K562 (cell line): Measurements from ENCODE around the gene C4orf46. TPM values are rescaled to one million over a fixed set of nuclear protein-coding genes. Genes with fewer than 3 reads are reported as not detected.

Experiments
- AFF1 ChIP-seq, 2 experiments: fragments of 450-650 bp; IDR thresholded peaks; 2 replicates each; pipeline ENCODE4 v1.6.1; 2018; ENCODE audit warnings: mild to moderate bottlenecking in 2 of 2, low read depth in 1 of 2; ENCODE audit not compliant: partially characterized antibody in 2 of 2
- BRF1 ChIP-seq: IDR thresholded peaks from 3 replicates; pipeline ENCODE4 v1.6.1; 2011; ENCODE audit warnings: borderline replicate concordance, mild to moderate bottlenecking; ENCODE audit not compliant: insufficient read length; ENCODE audit errors: extremely low read depth
- CBX8 ChIP-seq: fragments of 200-600 bp; sonication (generic); IDR thresholded peaks from 2 replicates; pipeline ENCODE4 v1.6.1; 2012; ENCODE audit warnings: borderline replicate concordance, mixed run types, low read depth, mild to moderate bottlenecking, moderate library complexity, mixed read lengths, low read length, control low read depth, inconsistent platforms; ENCODE audit not compliant: poor library complexity, severe bottlenecking; ENCODE audit errors: extremely low read depth
- ELF2 ChIP-seq: fragments of 250-450 bp; sonication (Bioruptor Pico); IDR thresholded peaks from 2 replicates; pipeline ENCODE4 v1.5.0; 2021; ENCODE audit warnings: mild to moderate bottlenecking
- FOXK1 ChIP-seq: sonication (generic); formaldehyde crosslinking; IDR thresholded peaks from 2 replicates; pipeline ENCODE4 v1.8.0; 2022; ENCODE audit warnings: missing genetic modification reagents, mild to moderate bottlenecking, borderline replicate concordance
- JUN ChIP-seq, 2 experiments: sonication (generic) in 1 of 2; formaldehyde crosslinking in 1 of 2; IDR thresholded peaks; 2 replicates each; pipeline versions ENCODE4 v1.6.1 to v1.8.0; 2012 to 2022; ENCODE audit warnings: borderline replicate concordance in 2 of 2, mild to moderate bottlenecking in 2 of 2, improper control_type of control experiment in 1 of 2, low read depth in 1 of 2, low read length in 1 of 2, missing genetic modification reagents in 1 of 2
- KAT8 ChIP-seq: fragments of 450-650 bp; IDR thresholded peaks from 2 replicates; pipeline ENCODE4 v1.6.1; 2016; ENCODE audit warnings: low read depth, mild to moderate bottlenecking
- KHSRP ChIP-seq: fragments of 450-650 bp; IDR thresholded peaks from 2 replicates; pipeline ENCODE4 v1.6.1; 2017
- L3MBTL2 ChIP-seq: fragments of 450-650 bp; IDR thresholded peaks from 2 replicates; pipeline ENCODE4 v1.6.1; 2016; ENCODE audit warnings: mild to moderate bottlenecking, moderate library complexity
- MYC ChIP-seq, 2 experiments: fragments of 250-450 bp in 1 of 2; sonication (Bioruptor Pico) in 1 of 2; IDR thresholded peaks; 2 replicates each; pipeline versions ENCODE4 v1.5.1 to v1.6.1; 2012 to 2021; ENCODE audit warnings: low read depth in 2 of 2, borderline replicate concordance in 1 of 2, improper control_type of control experiment in 1 of 2, low read length in 1 of 2, mild to moderate bottlenecking in 1 of 2, moderate library complexity in 1 of 2
- NR2F6 ChIP-seq: fragments of 450-650 bp; formaldehyde crosslinking; IDR thresholded peaks from 2 replicates; pipeline ENCODE4 v1.4.0; 2020; ENCODE audit warnings: mild to moderate bottlenecking
- PCBP1 ChIP-seq: fragments of 200-400 bp; formaldehyde crosslinking; IDR thresholded peaks from 2 replicates; pipeline ENCODE4 v1.6.1; 2018; ENCODE audit warnings: mild to moderate bottlenecking, low read depth, low read length; ENCODE audit not compliant: poor library complexity, severe bottlenecking
- PCBP2 ChIP-seq: fragments of 200-400 bp; formaldehyde crosslinking; IDR thresholded peaks from 2 replicates; pipeline ENCODE4 v1.6.1; 2018; ENCODE audit warnings: low read length, low read depth, mild to moderate bottlenecking, moderate library complexity; ENCODE audit not compliant: poor library complexity, severe bottlenecking
- RHOXF2B ChIP-seq: fragments of 250-450 bp; sonication (Bioruptor Pico); conservative IDR thresholded peaks from 2 replicates; pipeline ENCODE4 v1.5.1; 2021
- TFAP4 ChIP-seq: sonication (generic); formaldehyde crosslinking; IDR thresholded peaks from 2 replicates; pipeline ENCODE4 v1.8.0; 2022; ENCODE audit warnings: missing genetic modification reagents, mild to moderate bottlenecking, moderate library complexity, borderline replicate concordance
- ZC3H8 ChIP-seq: fragments of 450-650 bp; IDR thresholded peaks from 2 replicates; pipeline ENCODE4 v1.6.1; 2017
- ZHX1 ChIP-seq: fragments of 150-350 bp; conservative IDR thresholded peaks from 2 replicates; pipeline ENCODE4 v1.6.1; 2014; ENCODE audit warnings: low read length
- ZNF561 ChIP-seq: fragments of 450-650 bp; formaldehyde crosslinking; conservative IDR thresholded peaks from 2 replicates; pipeline ENCODE4 v1.4.0; 2020; ENCODE audit warnings: mild to moderate bottlenecking, moderate library complexity
- polyA plus RNA-seq, 8 experiments: library from polyadenylated mRNA; depleted of rRNA in 4 of 8; stranded (reverse) in 5 of 8; unstranded in 3 of 8; fragments of >200 nt; fragmentation: Nextera tagmentation in 2 of 8; fragmentation: Illumina TruSeq in 1 of 8; extraction: Ambion mirVana in 2 of 8; extraction: Trizol in 1 of 8; gene quantifications; 2 replicates each; pipeline versions ENCODE4 v1.2.1 to v1.2.3, GENCODE V29; 2011 to 2014; ENCODE audit warnings: inconsistent platforms in 1 of 8, missing spikeins in 1 of 8
- total RNA-seq, 7 experiments: library from RNA; depleted of rRNA in 6 of 7; stranded (reverse); fragments of >200 nt in 6 of 7; fragmentation: Illumina TruSeq in 2 of 7; extraction: Trizol in 2 of 7; gene quantifications; 2 replicates each; pipeline versions ENCODE4 v1.2.1 to v1.2.3, GENCODE V29; 2011 to 2021; ENCODE audit warnings: low replicate concordance in 1 of 7

The C4orf46 gene
- total and polyA plus RNA-seq, 9 of the 15 experiments (the other 6 are each of a cell fraction or from before 2014, with no cell fraction given), result 9.7 to 24.4 (median 17.0) TPM

GRCh38 chr4:158671915-158672806 lies 474 bp upstream of the C4orf46 start, which contains the start of gene ETFDH (continued):
- peak; percentile 7 for TF ChIP-seq PCBP1
- TF ChIP-seq TFAP4 (CRISPR knock-in tag), result peak; percentile 93
- no peak for TF ChIP-seq BRF1
- TF ChIP-seq PCBP2, result no peak
- TF ChIP-seq ZC3H8, result no peak
- peak; percentile 79 for TF ChIP-seq JUN (IDR thresholded peaks at IDR 0.05; ENCODE audit: borderline replicate concordance, low read depth, low read length)
- TF ChIP-seq JUN (CRISPR knock-in tag; IDR thresholded peaks at IDR 0.05; ENCODE audit: borderline replicate concordance), result no peak
- TF ChIP-seq FOXK1 (CRISPR knock-in tag), result no peak; the same call in 1 of the 2 replicates
- TF ChIP-seq MYC (IDR thresholded peaks at IDR 0.05; ENCODE audit: low read depth, low read length), result peak; percentile 77; the same call in 1 of the 2 replicates
- peak; percentile 36; the same call in 1 of the 2 replicates for TF ChIP-seq MYC (CRISPR knock-in tag; IDR thresholded peaks at IDR 0.05; ENCODE audit: borderline replicate concordance, low read depth)
- no peak for TF ChIP-seq ZNF561 (CRISPR knock-in tag)
- peak; percentile 73 for TF ChIP-seq L3MBTL2
- no peak for TF ChIP-seq CBX8
- TF ChIP-seq KAT8, result no peak
- no peak for TF ChIP-seq KHSRP
- 0 out of 2 replicates have a peak, but pooled peaks have one; percentile 36 for TF ChIP-seq ZHX1
- TF ChIP-seq ELF2 (CRISPR knock-in tag), result peak; percentile 92
- no peak for TF ChIP-seq NR2F6
- no peak for TF ChIP-seq RHOXF2B (CRISPR knock-in tag)
- TF ChIP-seq AFF1 (IDR thresholded peaks at IDR 0.05; ENCODE audit: low read depth in 1 of 2, partially characterized antibody in 2 of 2), result peak in 1 of 2 experiments; percentile 93
